Ectodermal cell (in vitro differentiated cells): ENCODE data around the gene D2HGDH.
"Not testable (repeated sequence)": the region's sequence is repeated elsewhere in the genome, so short reads cannot be mapped to it uniquely, and the experiment has no call there.

Source experiments
- H3K27ac ChIP-seq: 2 replicates; pipeline ENCODE4 v1.7.0; 2013; ENCODE audit warnings: mild to moderate bottlenecking, low read depth, low read length; ENCODE audit not compliant: insufficient read depth, poor library complexity, severe bottlenecking
- H3K27me3 ChIP-seq: 2 replicates; pipeline ENCODE4 v1.7.0; 2013; ENCODE audit warnings: mild to moderate bottlenecking, low read length; ENCODE audit not compliant: insufficient read depth, control insufficient read depth, poor library complexity, severe bottlenecking
- H3K36me3 ChIP-seq: one replicate; pipeline ENCODE4 v1.7.0; 2013; ENCODE audit warnings: low read length; ENCODE audit not compliant: control insufficient read depth, insufficient read depth
- H3K4me1 ChIP-seq: one replicate; pipeline ENCODE4 v1.7.0; 2013; ENCODE audit warnings: low read length; ENCODE audit not compliant: control insufficient read depth, insufficient read depth
- H3K4me3 ChIP-seq: 2 replicates; pipeline ENCODE4 v1.7.0; 2013; ENCODE audit warnings: low read depth, low read length, control low read depth; ENCODE audit not compliant: insufficient read depth
- H3K9me3 ChIP-seq: 2 replicates; pipeline ENCODE4 v1.7.0; 2013; ENCODE audit warnings: mild to moderate bottlenecking, low read length, moderate library complexity; ENCODE audit not compliant: control insufficient read depth
- WGBS, 2 experiments: methylation state at CpG; one replicate each; pipeline ENCODE4 v1.1.7; 2013; ENCODE audit warnings: missing lambda C conversion rate in 2 of 2; 5-methylcytosine and 5-hydroxymethylcytosine counted together

D2HGDH gene

GRCh38 chr2:241800198-241800903 is 65.9 kb downstream of the D2HGDH start:
- H3K9me3 ChIP-seq, H3K27ac ChIP-seq, H3K4me3 ChIP-seq, H3K36me3 ChIP-seq: not testable (repeated sequence)
- H3K27me3 ChIP-seq = peaks cover 32% of the 10 kb centered on the region
- peaks cover 26% of the 10 kb centered on the region for H3K4me1 ChIP-seq
- 92 to 93% methylated on average over 35 of the region's 35 CpGs for WGBS, 2 experiments

GRCh38 chr2:241801611-241802420 is 67.4 kb downstream of the D2HGDH start:
- WGBS, 2 experiments = 80 to 81% methylated on average over 44 of the region's 44 CpGs
- Histone ChIP-seq H3K4me1 (peaks cover 26% of the 10 kb centered on the region), H3K27ac (no peak overlapping the region), H3K36me3 (no peaks in the 10 kb centered on the region), H3K4me3 (no peak overlapping the region), H3K27me3 (peaks cover 32% of the 10 kb centered on the region), H3K9me3 (no peaks in the 10 kb centered on the region)

- 82 to 85% methylated on average over 32 of the region's 32 CpGs for WGBS, 2 experiments
- peak overlapping the region; percentile 40 for H3K4me3 ChIP-seq
- H3K36me3 ChIP-seq = no peaks in the 10 kb centered on the region
- H3K27ac ChIP-seq = no peak overlapping the region
- H3K9me3 ChIP-seq = no peaks in the 10 kb centered on the region
- peaks cover 32% of the 10 kb centered on the region for H3K27me3 ChIP-seq
- peaks cover 22% of the 10 kb centered on the region for H3K4me1 ChIP-seq
These were observed 68.2 kb downstream of the D2HGDH start for GRCh38 chr2:241802421-241803318.

- H3K27me3 ChIP-seq = peaks cover 32% of the 10 kb centered on the region
- peaks cover 24% of the 10 kb centered on the region for H3K4me1 ChIP-seq
- no peaks in the 10 kb centered on the region for H3K36me3 ChIP-seq
- no peaks in the 10 kb centered on the region for H3K9me3 ChIP-seq
- peak overlapping the region; percentile 40 for H3K4me3 ChIP-seq
- WGBS, 2 experiments = 10 to 11% methylated on average over 109 of the region's 109 CpGs
- no peak overlapping the region for H3K27ac ChIP-seq
These were observed 69.2 kb downstream of the D2HGDH start for GRCh38 chr2:241803387-241804325.

GRCh38 chr2:241804326-241805229 is 70.1 kb downstream of the D2HGDH start:
- WGBS, 2 experiments = 20 to 21% methylated on average over 34 to 35 of the region's 35 CpGs
- H3K27ac ChIP-seq = no peak overlapping the region

GRCh38 chr2:241806217-241806616 is 71.8 kb downstream of the D2HGDH start:
- H3K9me3 ChIP-seq, H3K36me3 ChIP-seq, H3K27ac ChIP-seq, H3K4me3 ChIP-seq: not testable (repeated sequence)
- peaks cover 39% of the 10 kb centered on the region for H3K4me1 ChIP-seq
- H3K27me3 ChIP-seq = peaks cover 32% of the 10 kb centered on the region
- WGBS, 2 experiments = no CpG with 5 or more reads among the region's 8 CpGs

More at GRCh38 chr2:241804326-241805229, 70.1 kb downstream of the D2HGDH start:
- H3K4me1 ChIP-seq = peaks cover 26% of the 10 kb centered on the region
- H3K9me3 ChIP-seq = no peaks in the 10 kb centered on the region
- peaks cover 32% of the 10 kb centered on the region for H3K27me3 ChIP-seq
- H3K36me3 ChIP-seq = no peaks in the 10 kb centered on the region
- peak overlapping the region; percentile 40 for H3K4me3 ChIP-seq

- 35 to 45% methylated on average over 17 of the region's 17 CpGs for WGBS, 2 experiments
- Histone ChIP-seq H3K27me3 (peaks cover 18% of the 10 kb centered on the region), H3K4me3 (no peak overlapping the region), H3K27ac (peak overlapping the region; percentile 36), H3K4me1 (peaks cover 35% of the 10 kb centered on the region), H3K9me3 (no peaks in the 10 kb centered on the region), H3K36me3 (no peaks in the 10 kb centered on the region)
These were observed 73.8 kb downstream of the D2HGDH start for GRCh38 chr2:241808051-241808720.

GRCh38 chr2:241808721-241809382 is 74.4 kb downstream of the D2HGDH start, which contains the start of gene NEU4:
Gene NEU4, plus strand, starts transcription at chr2:241809193. Its CDS starts 5,292 bp downstream, at chr2:241814485.
- 76 to 77% methylated on average over 31 of the region's 31 CpGs for WGBS, 2 experiments
- Histone ChIP-seq H3K27ac (peak within 1 kb of the TSS; percentile 36), H3K4me1 (peaks cover 31% of the 10 kb centered on the region)

More at GRCh38 chr2:241808721-241809382, 74.4 kb downstream of the D2HGDH start, which contains the start of gene NEU4:
- H3K4me3 ChIP-seq = no peak within 1 kb of the TSS
- no peaks in the 10 kb centered on the region for H3K36me3 ChIP-seq
- peaks cover 12% of the 10 kb centered on the region for H3K27me3 ChIP-seq
- no peaks in the 10 kb centered on the region for H3K9me3 ChIP-seq
